ENCODE data around the gene CAPN14.

GRCh38 chr2:31241625-31242270 is 24.4 kb upstream of the CAPN14 start:
- TF ChIP-seq CTCF (IDR thresholded peaks at IDR 0.05) (no peak), TCF7L2 (IDR thresholded peaks at IDR 0.05; ENCODE audit: low read depth, low read length) (no peak), POLR2AphosphoS5 (IDR thresholded peaks at IDR 0.05; ENCODE audit: low read depth, low read length) (no peak), REST (IDR thresholded peaks at IDR 0.05; ENCODE audit: insufficient read depth in 1 of 2, low read depth in 2 of 2, low read length in 1 of 2) (no peak)

Data from Panc1 (cell line).